Muscle layer of colon (tissue), 2 donors: ENCODE results near the gene MSANTD1.

Experiments
- H3K27ac ChIP-seq: one replicate; pipeline ENCODE4 v1.7.0; 2013; ENCODE audit warnings: low read depth, mild to moderate bottlenecking, low read length, moderate library complexity
- H3K27me3 ChIP-seq, 2 donors: one replicate each; pipeline ENCODE4 v1.7.0; 2013; ENCODE audit warnings: low read length in 2 of 2, mild to moderate bottlenecking in 2 of 2; ENCODE audit not compliant: insufficient read depth in 2 of 2, control insufficient read depth in 1 of 2
- H3K36me3 ChIP-seq: one replicate; pipeline ENCODE4 v1.7.0; 2013; ENCODE audit warnings: mild to moderate bottlenecking, low read length; ENCODE audit not compliant: insufficient read depth
- H3K4me1 ChIP-seq: one replicate; pipeline ENCODE4 v1.7.0; 2013; ENCODE audit warnings: mild to moderate bottlenecking, low read length; ENCODE audit not compliant: insufficient read depth
- H3K4me3 ChIP-seq, 2 donors: one replicate each; pipeline ENCODE4 v1.7.0; 2013; ENCODE audit warnings: low read length in 2 of 2, low read depth in 1 of 2, mild to moderate bottlenecking in 1 of 2, moderate library complexity in 1 of 2
- H3K9ac ChIP-seq: one replicate; pipeline ENCODE4 v1.7.0; 2013; ENCODE audit warnings: low read length
- H3K9me3 ChIP-seq: one replicate; pipeline ENCODE4 v1.7.0; 2013; ENCODE audit warnings: mild to moderate bottlenecking, low read length
- donor health status: abdominal sarcoma.
- donor health status: Adenocarcinoma of cecum.

Gene MSANTD1

DNA sequence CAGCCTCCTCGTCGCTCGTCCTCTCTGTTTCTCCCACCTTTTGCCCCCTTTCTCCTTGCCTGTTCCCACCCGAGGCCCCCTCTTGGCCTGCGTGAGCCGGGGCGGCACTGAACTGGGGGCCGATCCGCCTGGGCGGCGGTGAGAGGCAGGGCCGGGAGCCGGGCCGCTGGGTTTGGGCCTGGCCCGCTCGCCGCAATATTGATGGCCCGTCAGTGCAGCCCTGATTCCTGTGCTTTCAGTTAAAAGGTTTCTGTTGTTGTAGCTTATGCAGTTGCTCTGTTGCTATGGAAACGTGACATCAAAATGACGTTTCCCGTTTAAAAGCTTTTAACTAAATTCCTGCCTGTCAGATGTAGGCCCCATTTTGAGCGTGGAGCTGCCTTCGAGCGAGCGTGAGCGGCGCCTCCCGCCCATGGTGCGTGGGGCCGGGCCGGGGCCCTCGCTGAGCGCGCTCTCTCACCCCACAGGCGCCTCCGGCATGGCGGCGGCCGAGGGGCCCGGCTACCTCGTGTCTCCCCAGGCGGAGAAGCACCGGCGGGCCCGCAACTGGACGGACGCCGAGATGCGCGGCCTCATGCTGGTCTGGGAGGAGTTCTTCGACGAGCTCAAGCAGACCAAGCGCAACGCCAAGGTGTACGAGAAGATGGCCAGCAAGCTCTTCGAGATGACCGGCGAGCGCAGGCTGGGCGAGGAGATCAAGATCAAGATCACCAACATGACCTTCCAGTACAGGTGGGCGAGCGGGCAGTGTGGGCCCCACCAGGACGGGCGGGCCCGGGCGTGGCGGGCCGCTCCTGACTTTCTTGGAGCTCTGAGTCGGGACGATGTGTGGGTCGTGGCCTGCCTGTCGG, at the start of gene MSANTD1:
TSS of gene MSANTD1 (plus strand) at position 349 of the 851 bp plus-strand sequence. CDS start at position 413, 64 bp downstream.
- Histone ChIP-seq H3K27ac (no peak within 1 kb of the TSS), H3K36me3 (no peaks in the 10 kb centered on the region), H3K9ac (no peak within 1 kb of the TSS), H3K4me3 (no peak within 1 kb of the TSS), H3K4me1 (no peaks in the 10 kb centered on the region), H3K27me3 (no peaks in the 10 kb centered on the region), H3K9me3 (no peaks in the 10 kb centered on the region)

DNA sequence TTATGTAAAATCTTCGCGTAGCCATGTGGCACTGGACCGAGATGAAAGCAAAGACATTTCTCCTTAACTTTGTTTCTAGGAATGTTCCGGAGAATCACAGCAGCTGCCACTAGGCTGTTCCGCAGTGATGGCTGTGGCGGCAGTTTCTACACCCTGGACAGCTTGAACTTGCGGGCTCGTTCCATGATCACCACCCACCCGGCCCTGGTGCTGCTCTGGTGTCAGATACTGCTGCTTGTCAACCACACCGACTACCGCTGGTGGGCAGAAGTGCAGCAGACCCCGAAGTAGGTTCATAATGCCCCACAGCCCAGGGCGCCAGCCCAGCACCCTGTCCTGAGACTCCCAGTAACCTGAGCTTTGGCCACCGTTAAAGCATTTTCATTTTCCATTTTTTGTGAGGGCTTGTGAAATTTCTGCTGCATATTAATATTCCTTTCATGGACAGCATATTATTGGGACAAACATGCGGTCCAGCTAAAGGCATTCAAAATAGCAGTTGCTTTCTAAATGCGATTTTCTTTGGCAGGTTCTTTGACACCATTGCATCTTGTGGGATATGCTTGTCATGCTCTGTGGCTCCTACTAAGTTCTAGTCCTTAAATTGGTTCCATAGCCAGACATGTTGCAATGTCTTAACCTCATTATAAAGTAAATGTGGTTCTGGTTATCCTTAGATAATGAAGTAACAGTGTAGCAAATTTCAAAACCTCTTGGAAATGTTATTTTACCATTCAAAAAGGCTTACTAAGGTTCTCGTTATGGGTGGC, 49.1 kb upstream of the MSANTD1 start:
- Histone ChIP-seq H3K4me3 (no peak overlapping the region), H3K9me3 (no peaks in the 10 kb centered on the region), H3K27me3 (no peaks in the 10 kb centered on the region), H3K27ac (no peak overlapping the region), H3K9ac (no peak overlapping the region), H3K4me1 (peaks cover 22% of the 10 kb centered on the region), H3K36me3 (peaks cover 19% of the 10 kb centered on the region)

DNA sequence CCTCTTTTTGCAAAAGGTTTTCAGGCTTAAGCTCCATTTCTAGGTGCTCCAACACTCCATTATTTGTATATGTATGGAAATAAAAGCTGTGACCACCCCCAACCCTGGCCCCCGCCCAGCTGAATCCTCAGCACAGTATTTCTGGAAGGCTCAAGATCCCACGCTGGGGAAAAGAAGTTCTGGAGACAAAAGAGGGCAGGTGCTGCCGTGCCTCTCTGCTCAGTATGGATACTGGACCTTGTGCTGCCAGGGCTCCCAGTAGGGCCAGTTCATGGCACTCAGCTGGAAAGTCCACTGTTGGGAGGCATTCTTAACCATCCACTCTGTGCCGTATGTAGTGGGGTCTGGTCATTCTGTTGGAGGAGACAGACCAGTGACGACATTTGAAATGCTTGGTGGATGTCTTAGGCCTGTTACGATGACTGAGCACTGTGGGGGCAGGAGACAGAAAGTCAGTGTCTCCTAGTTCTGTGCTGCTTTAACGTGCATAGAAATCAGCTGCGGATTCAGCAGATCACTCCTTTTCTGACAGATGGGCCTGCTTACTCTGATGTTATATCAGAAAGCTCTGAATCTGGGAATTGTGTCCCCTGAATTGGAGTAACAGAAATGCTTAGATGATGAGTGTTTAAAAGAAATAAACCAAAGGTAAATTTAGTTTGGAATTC, 48.4 kb upstream of the MSANTD1 start:
- peaks cover 19% of the 10 kb centered on the region for H3K36me3 ChIP-seq

GRCh38 chr4:3201718-3202702, 46.9 kb upstream of the MSANTD1 start:
- Histone ChIP-seq H3K36me3 (peaks cover 25% of the 10 kb centered on the region), H3K4me3 (no peak overlapping the region), H3K27ac (no peak overlapping the region), H3K27me3 (no peaks in the 10 kb centered on the region), H3K9ac (no peak overlapping the region), H3K4me1 (peaks cover 22% of the 10 kb centered on the region), H3K9me3 (no peaks in the 10 kb centered on the region)

More for the DNA sequence above, 48.4 kb upstream of the MSANTD1 start:
- peaks cover 22% of the 10 kb centered on the region for H3K4me1 ChIP-seq
- H3K9ac ChIP-seq: no peak overlapping the region
- H3K27me3 ChIP-seq: no peaks in the 10 kb centered on the region
- H3K27ac ChIP-seq: no peak overlapping the region
- H3K9me3 ChIP-seq: no peaks in the 10 kb centered on the region
- H3K4me3 ChIP-seq: no peak overlapping the region

GRCh38 chr4:3202836-3203820, 45.8 kb upstream of the MSANTD1 start:
- H3K36me3 ChIP-seq: peaks cover 33% of the 10 kb centered on the region
- no peak overlapping the region for H3K9ac ChIP-seq
- no peak overlapping the region for H3K4me3 ChIP-seq
- H3K4me1 ChIP-seq: peaks cover 22% of the 10 kb centered on the region
- no peak overlapping the region for H3K27ac ChIP-seq
- H3K27me3 ChIP-seq: no peaks in the 10 kb centered on the region
- H3K9me3 ChIP-seq: no peaks in the 10 kb centered on the region

- Histone ChIP-seq H3K9me3 (no peaks in the 10 kb centered on the region), H3K4me1 (peaks cover 22% of the 10 kb centered on the region), H3K27ac (no peak overlapping the region), H3K36me3 (peaks cover 31% of the 10 kb centered on the region), H3K9ac (no peak overlapping the region), H3K27me3 (no peaks in the 10 kb centered on the region), H3K4me3 (no peak overlapping the region)
These were observed 45.0 kb upstream of the MSANTD1 start for GRCh38 chr4:3203971-3204431.

DNA sequence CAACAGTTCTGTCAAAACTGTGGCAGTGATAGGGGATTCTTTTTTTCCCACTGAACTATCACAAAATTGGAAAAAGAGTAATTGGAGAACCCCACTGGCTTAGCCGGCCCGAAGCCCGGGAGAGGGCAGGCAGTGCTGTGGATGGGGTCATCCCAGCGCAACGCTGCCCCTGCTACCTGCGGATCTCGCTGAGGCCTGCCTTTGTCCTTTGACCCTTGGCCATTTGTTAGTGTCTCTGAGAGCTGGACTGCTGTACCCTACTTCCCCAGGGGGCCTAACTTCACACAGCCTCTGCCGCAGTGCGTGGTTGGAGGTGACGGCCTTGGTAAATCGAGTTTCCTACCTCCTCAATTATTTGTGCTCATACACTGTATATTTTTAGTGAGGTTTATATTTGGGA, 43.0 kb upstream of the MSANTD1 start:
- H3K27me3 ChIP-seq: no peaks in the 10 kb centered on the region
- no peak overlapping the region for H3K4me3 ChIP-seq
- peaks cover 35% of the 10 kb centered on the region for H3K36me3 ChIP-seq
- H3K27ac ChIP-seq: no peak overlapping the region
- H3K4me1 ChIP-seq: peaks cover 22% of the 10 kb centered on the region
- H3K9ac ChIP-seq: no peak overlapping the region
- H3K9me3 ChIP-seq: no peaks in the 10 kb centered on the region

- no peaks in the 10 kb centered on the region for H3K27me3 ChIP-seq
- peaks cover 22% of the 10 kb centered on the region for H3K4me1 ChIP-seq
- no peak overlapping the region for H3K4me3 ChIP-seq
- H3K9me3 ChIP-seq: no peaks in the 10 kb centered on the region
- H3K9ac ChIP-seq: no peak overlapping the region
- no peak overlapping the region for H3K27ac ChIP-seq
- H3K36me3 ChIP-seq: peaks cover 35% of the 10 kb centered on the region
These were observed 42.4 kb upstream of the MSANTD1 start for GRCh38 chr4:3206439-3207100.

- Histone ChIP-seq H3K36me3 (peaks cover 40% of the 10 kb centered on the region), H3K27ac (no peak overlapping the region)
These were observed 41.4 kb upstream of the MSANTD1 start for GRCh38 chr4:3207531-3208037.

More at GRCh38 chr4:3207531-3208037, 41.4 kb upstream of the MSANTD1 start:
- no peaks in the 10 kb centered on the region for H3K27me3 ChIP-seq
- peaks cover 22% of the 10 kb centered on the region for H3K4me1 ChIP-seq
- H3K4me3 ChIP-seq: no peak overlapping the region
- no peak overlapping the region for H3K9ac ChIP-seq
- no peaks in the 10 kb centered on the region for H3K9me3 ChIP-seq
